ENCODE measurements around the gene FAT1.

Gene FAT1

DNA sequence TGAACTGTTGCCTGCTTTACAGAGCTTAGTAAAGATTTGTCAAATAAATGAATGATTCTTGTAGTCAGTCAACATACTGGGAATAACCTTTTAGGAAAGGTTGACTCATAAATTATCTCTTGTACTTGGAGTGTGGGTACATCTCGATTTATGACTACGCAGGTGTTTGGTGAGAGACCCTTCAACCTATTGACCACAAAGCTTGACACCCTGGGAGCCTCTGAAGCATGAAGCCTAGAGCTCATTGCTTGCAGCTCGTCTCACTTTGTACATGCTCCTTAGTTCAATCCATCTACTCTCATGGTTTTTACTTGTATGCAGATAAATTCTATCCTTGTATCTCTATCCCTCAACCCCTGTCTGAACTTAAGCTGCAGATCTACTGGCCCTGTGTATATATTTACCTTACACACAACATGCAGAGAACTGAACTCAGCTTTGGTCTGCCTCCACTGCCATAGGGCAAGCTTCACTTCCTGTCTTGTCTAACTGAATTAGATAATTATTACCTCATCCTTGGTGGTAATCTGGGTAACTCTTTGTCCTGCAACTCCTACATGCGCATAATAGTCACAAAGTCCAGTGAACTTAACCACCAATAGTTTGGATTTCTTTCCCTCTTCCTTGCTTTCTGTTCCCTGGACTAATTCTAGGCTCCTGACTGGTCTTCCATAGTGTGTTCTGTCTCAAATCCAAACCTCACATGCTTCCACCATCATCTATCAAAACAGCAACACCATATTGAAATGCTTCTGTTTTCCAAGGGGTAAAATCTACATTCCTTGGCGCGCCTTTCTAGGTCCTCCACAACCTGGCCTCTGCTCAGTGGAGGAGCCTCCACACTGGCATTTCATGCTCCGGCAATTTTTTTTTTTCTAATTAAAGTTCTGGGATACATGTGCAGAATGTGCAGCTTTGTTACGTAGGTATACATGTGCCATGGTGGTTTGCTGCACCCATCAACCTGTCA lies 32.2 kb upstream of the FAT1 start:
- no peak overlapping the region for H3K4me3 ChIP-seq
- H3K27me3 ChIP-seq, result no peaks in the 10 kb centered on the region
- no peaks in the 10 kb centered on the region for H3K9me3 ChIP-seq
- intact Hi-C loops (cut with DNase I; ENCODE audit: low total_unique reads), result loop anchor here (10.0 kb wide), 1 partner anchor 129 kb away; no protein-coding TSS in a partner anchor
- H3K4me1 ChIP-seq, result no peaks in the 10 kb centered on the region
- no peaks in the 10 kb centered on the region for H3K36me3 ChIP-seq
- no peak for TF ChIP-seq CTCF (IDR thresholded peaks at IDR 0.05)
- no peak for DNase-seq
- H3K27ac ChIP-seq, result no peak overlapping the region

- H3K4me1 ChIP-seq, result no peaks in the 10 kb centered on the region
- no peak overlapping the region for H3K27ac ChIP-seq
- H3K27me3 ChIP-seq, result no peaks in the 10 kb centered on the region
- no peaks in the 10 kb centered on the region for H3K36me3 ChIP-seq
- no peak for TF ChIP-seq CTCF (IDR thresholded peaks at IDR 0.05)
- intact Hi-C loops (cut with DNase I; ENCODE audit: low total_unique reads), result loop anchor here (10.0 kb wide), 1 partner anchor 130 kb away; no protein-coding TSS in a partner anchor
- H3K9me3 ChIP-seq, result no peaks in the 10 kb centered on the region
- H3K4me3 ChIP-seq, result no peak overlapping the region
- DNase-seq, result no peak
These were observed 31.3 kb upstream of the FAT1 start for GRCh38 chr4:186754976-186755375.

- Histone ChIP-seq H3K4me1 (no peaks in the 10 kb centered on the region), H3K27ac (no peak overlapping the region), H3K36me3 (no peaks in the 10 kb centered on the region), H3K4me3 (no peak overlapping the region), H3K9me3 (no peaks in the 10 kb centered on the region), H3K27me3 (no peaks in the 10 kb centered on the region)
- TF ChIP-seq CTCF (IDR thresholded peaks at IDR 0.05), result no peak
- intact Hi-C loops (cut with DNase I; ENCODE audit: low total_unique reads), result loop anchor here (10.0 kb wide), 1 partner anchor 132 kb away; no protein-coding TSS in a partner anchor
- no peak for DNase-seq
These were observed 28.7 kb upstream of the FAT1 start for GRCh38 chr4:186752325-186752724.

DNA sequence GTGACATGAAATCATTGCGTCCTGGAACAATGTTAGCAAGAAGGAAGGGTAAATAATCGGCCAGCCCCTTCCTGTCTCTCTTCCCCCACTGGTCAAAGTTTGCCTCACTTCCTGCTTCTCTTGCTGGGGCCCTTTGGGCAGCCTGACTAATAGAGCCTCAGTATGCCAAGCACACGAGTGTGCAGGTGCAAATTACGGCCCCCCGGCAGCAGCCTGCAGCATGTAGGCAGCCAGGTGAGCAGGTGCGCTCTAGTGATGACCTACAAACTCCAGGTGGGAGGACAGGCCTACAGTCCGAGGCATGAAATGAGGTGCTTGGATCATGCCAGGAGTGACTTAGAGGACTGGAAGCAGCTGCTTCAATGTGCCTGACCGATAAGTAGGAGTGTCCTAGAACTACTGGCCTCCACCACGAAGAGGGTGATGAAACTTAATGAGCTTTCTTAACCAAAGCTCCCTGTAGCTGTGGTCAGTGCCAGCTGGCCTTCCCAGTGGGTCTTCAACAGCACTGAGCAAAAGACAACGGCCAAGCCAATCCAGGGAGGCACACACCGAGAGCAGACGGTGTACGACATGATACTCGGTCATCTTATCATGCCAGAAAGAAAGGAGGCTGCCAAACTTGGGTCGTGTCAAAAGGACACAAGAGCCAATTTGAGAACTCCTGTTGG lies 26.1 kb upstream of the FAT1 start:
- Histone ChIP-seq H3K9me3 (no peaks in the 10 kb centered on the region), H3K27ac (no peak overlapping the region), H3K27me3 (no peaks in the 10 kb centered on the region), H3K36me3 (no peaks in the 10 kb centered on the region), H3K4me1 (no peaks in the 10 kb centered on the region), H3K4me3 (no peak overlapping the region)
- intact Hi-C loops (cut with DNase I; ENCODE audit: low total_unique reads), result loop anchor here (10.0 kb wide), 1 partner anchor 135 kb away; no protein-coding TSS in a partner anchor
- TF ChIP-seq CTCF (IDR thresholded peaks at IDR 0.05), result no peak
- DNase-seq, result no peak

DNA sequence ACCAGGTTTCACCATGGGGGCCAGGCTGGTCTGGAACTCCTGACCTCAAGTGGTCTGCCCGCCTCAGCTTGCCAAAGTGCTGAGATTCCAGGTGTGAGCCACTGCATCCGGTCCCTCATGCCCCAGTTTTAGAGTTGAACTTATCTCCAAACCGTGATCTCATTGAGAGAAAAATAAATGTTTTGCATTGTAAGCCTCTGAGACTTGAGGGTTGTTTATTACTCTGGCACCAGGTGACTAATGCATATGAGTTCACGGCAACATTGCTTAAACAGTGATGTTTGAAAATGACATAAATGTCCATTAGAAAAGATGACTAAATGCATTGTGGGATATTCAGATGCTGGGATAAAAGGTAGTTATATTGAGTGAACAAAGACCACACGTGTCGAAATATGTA lies 22.9 kb upstream of the FAT1 start:
- TF ChIP-seq CTCF (IDR thresholded peaks at IDR 0.05), result no peak
- Histone ChIP-seq H3K4me1 (peaks cover 0 to 7% (median 3%) of the 10 kb centered on the region in 4 donors), H3K9me3 (no peaks in the 10 kb centered on the region), H3K4me3 (no peak overlapping the region), H3K27ac (no peak overlapping the region), H3K27me3 (no peaks in the 10 kb centered on the region), H3K36me3 (no peaks in the 10 kb centered on the region)
- no peak for DNase-seq
- intact Hi-C loops (cut with DNase I; ENCODE audit: low total_unique reads), result no loop called here
